Stimulated activated effector memory CD8-positive, alpha-beta T cell treated with anti-CD3 and anti-CD28 coated beads, Interleukin-12 subunit alpha, Interleukin-12 subunit beta, amount 100 ng/mL, for 72 hours (primary cell): ENCODE results near the gene VDAC1.
"Not testable (repeated sequence)": the region's sequence is repeated elsewhere in the genome, so short reads cannot be mapped to it uniquely, and the experiment has no call there.

ENCODE experiments used
- ATAC-seq: fragments of 150-1000 bp; cut with Tn5 transposase; 2 replicates; pipeline ENCODE4 v1.10.0; 2021
- DNase-seq, 2 donors: peaks; one replicate each; pipeline ENCODE4 v3.0.0; 2021 to 2022; ENCODE audit warnings: low spot score in 2 of 2
- H3K27ac Mint-ChIP-seq: one replicate; pipeline ENCODE4 v1.8.0; 2022; ENCODE audit warnings: mild to moderate bottlenecking, mixed read lengths
- H3K36me3 Mint-ChIP-seq: one replicate; pipeline ENCODE4 v1.8.0; 2022; ENCODE audit warnings: mild to moderate bottlenecking, mixed read lengths
- H3K4me1 Mint-ChIP-seq: one replicate; pipeline ENCODE4 v1.8.0; 2022; ENCODE audit warnings: mixed read lengths
- H3K4me3 Mint-ChIP-seq: one replicate; pipeline ENCODE4 v1.8.0; 2022; ENCODE audit warnings: mild to moderate bottlenecking, mixed read lengths
- H3K9me3 Mint-ChIP-seq: one replicate; pipeline ENCODE4 v1.8.0; 2022; ENCODE audit warnings: mixed read lengths

VDAC1 gene

DNA sequence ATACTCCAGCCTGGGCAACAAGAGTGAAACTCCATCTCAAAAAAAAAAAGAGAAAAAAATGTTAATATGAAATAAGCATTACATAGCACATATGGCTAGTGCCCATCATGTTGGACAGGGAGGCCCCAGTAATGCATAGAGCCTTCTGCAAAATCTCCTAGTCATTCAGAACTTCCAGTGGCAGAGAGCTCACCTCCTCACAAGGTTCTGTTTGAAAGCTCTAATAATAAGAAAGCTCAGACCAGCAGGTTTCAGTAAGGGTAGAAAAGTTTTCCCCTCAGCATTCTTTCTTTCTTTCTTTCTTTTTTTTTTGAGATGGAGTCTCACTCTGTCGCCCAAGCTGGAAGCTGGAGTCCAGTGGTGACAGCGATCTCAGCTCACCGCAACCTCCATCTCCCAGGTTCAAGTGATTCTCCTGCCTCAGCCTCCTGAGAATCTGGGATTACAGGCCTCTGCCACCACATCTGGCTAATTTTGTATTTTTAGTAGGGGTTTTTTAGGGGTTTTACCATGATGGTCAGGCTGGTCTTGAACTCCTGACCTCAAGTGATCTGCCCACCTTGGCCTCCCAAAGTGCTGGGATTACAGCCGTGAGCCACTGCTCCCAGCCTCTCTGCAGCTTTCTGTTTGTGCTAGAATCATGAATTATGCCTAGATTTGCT, 25.7 kb upstream of the VDAC1 start:
- DNase-seq, H3K27ac Mint-ChIP-seq, H3K4me3 Mint-ChIP-seq, H3K36me3 Mint-ChIP-seq, ATAC-seq, H3K9me3 Mint-ChIP-seq, H3K4me1 Mint-ChIP-seq: not testable (repeated sequence)

DNA sequence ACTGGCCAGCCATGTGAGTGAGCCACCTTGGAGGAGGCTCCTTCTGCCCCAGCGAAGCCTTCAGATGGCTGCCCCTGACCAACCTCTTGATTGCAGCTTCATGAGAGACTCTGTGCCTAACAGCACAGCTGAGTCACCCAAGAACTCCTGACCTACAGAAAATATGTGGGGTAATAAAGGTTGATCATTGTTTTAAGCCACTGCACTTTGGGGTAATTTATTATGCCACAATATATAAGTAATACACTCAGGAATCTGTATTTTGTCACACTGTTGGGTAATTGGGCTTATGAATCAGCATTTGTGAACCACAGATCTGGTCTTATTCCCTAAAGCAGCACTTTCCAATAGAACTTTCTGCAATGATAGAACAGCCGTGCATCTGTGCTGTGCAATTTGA, 24.4 kb upstream of the VDAC1 start:
- Mint-ChIP-seq H3K9me3 (no peaks in the 10 kb centered on the region), H3K27ac (no peak overlapping the region), H3K4me1 (no peaks in the 10 kb centered on the region), H3K4me3 (no peak overlapping the region), H3K36me3 (no peaks in the 10 kb centered on the region)
- ATAC-seq, result no peak
- no peak for DNase-seq

DNA sequence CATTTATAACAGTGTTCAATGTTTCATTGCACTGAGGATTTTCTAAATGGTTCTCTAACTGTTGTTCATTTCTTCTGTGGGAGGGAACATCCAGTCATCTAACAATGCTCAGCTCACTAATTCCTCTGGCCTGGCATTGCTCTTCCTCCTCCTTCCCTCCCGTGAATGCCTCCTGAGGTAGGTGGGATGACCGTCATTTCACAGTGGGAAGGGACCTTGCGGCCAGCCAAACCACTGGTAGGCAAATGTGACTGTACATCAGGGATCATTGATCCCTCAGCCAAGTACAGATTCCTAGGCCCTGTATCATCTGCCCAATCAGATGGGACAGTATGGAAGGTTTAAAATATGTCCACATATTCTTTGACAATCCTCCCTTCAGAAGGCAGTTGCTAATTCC, 23.7 kb upstream of the VDAC1 start:
- DNase-seq, result no peak
- ATAC-seq, result no peak
- Mint-ChIP-seq H3K4me1 (no peaks in the 10 kb centered on the region), H3K36me3 (no peaks in the 10 kb centered on the region), H3K27ac (no peak overlapping the region), H3K9me3 (no peaks in the 10 kb centered on the region), H3K4me3 (no peak overlapping the region)

DNA sequence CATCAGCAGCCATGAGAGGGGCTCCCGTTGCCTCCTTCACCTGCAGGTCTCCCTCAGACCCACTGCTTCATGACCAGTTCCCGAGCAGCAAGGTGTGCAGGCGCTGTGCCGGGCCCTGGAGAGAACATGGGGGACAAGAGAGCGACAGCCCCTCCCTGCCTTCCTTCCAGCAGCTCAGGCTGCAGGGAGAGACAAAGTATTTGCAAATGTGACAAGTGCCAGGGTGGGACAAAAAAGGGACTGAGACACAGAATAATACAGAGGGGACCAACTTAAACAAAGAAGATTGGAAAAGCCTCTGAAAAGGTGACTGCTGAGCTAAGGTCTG, 22.5 kb upstream of the VDAC1 start:
- no peaks in the 10 kb centered on the region for H3K9me3 Mint-ChIP-seq

DNA sequence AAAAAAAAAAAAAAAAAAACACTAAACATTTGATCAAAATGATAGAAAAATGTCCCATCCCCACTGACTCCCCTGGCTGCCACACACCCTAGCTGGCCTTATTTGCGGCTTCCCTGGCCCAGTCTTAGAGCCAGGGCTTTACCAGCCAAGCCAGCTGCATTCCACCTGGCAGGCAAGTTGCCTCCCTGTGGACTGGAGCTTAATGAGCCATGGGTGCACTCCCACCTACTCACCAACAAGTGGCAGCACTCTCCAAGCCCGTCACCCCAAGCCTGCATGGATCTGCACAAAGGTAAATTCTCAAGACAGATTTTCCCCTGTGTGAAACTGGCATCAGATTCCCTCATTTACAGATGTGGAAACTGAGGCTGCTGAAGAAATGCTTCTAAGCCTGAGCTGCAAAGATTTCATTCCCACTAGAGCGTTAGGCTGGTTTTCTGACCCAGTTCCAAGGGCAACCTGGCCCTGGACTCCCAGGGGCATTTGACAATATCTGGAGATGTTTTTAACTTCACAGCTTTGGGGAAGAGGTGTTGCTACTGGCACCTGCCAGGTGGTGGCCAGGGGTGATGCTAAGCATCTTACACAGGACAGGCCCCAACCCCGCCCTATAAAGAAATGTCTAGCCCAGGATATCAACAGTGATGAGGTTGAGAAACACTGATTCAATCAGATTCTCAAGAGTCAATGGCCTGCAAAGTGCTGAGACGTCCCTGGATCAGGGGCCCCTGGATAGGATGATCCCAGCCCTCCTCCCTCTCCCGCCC, 21.9 kb upstream of the VDAC1 start:
- Mint-ChIP-seq H3K36me3 (no peaks in the 10 kb centered on the region), H3K27ac (no peak overlapping the region), H3K4me3 (no peak overlapping the region), H3K9me3 (no peaks in the 10 kb centered on the region), H3K4me1 (no peaks in the 10 kb centered on the region)
- DNase-seq, result no peak
- peak; percentile 83 for ATAC-seq

More for the DNA sequence above, 22.5 kb upstream of the VDAC1 start:
- Mint-ChIP-seq H3K4me1 (no peaks in the 10 kb centered on the region), H3K27ac (no peak overlapping the region), H3K4me3 (no peak overlapping the region), H3K36me3 (no peaks in the 10 kb centered on the region)
- DNase-seq (no peak), ATAC-seq (no peak)

DNA sequence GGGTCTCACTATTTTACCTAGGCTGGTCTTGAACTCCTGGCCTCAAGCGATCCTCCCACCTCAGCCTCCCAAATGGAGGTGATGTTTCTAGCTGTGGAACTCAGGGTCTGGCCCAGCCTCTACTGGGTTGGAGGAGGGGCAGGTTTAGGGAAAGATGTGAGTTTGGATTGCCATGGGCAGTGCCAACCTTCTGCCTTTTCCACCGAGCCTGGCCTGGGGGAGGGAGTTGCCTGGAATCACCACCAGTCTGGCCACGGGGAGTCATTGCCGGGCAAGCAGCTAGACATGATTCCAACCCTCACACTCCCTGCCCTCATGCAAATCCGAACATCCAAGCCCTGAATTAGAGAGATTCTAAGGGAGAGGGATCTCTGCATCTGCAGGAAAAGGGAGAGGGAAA, 21.0 kb upstream of the VDAC1 start:
- H3K9me3 Mint-ChIP-seq, result no peaks in the 10 kb centered on the region
- no peak overlapping the region for H3K27ac Mint-ChIP-seq
- no peaks in the 10 kb centered on the region for H3K36me3 Mint-ChIP-seq
- DNase-seq (no peak), ATAC-seq (no peak)
- no peaks in the 10 kb centered on the region for H3K4me1 Mint-ChIP-seq
- H3K4me3 Mint-ChIP-seq, result no peak overlapping the region

DNA sequence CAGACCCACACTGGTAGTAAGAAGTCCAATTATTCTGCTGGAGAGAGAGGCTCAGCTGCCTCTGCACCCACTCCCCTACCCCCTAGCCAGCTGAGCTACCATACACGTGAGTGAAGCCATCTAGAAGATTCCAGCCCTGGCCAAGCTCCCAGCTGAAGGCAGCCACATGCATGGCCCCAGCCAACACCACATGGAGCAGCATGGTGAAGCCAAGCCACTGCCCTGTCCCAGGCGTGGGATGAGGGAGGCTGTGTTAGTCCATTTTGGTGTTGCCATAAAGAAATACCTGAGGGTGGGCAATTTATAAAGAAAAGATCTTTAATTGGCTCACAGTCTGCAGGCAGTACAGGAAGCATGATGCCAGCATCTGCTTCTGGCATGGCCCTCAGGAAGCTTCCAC, 20.0 kb upstream of the VDAC1 start:
- no peak for ATAC-seq

DNA sequence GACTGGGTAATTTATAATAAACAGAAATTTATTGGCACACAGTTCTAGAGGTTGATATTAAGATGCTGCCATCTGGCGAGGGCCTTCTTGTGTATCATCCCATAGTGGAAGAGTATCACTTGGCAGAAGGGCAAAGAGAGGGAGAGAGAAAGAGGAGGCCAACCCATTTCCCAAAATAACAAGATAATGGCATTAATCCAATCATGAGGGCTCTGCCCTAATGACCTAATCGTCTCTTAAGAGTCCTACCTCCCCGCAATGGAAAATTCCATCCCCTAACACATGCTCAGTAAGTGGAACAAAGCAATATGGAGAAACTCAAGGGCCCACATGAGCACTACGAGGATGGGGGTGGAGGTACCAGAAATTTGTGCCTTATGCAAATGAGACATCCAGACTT, 17.6 kb upstream of the VDAC1 start:
- DNase-seq, result no peak
- H3K27ac Mint-ChIP-seq, result no peak overlapping the region
- H3K4me1 Mint-ChIP-seq, result no peaks in the 10 kb centered on the region
- H3K36me3 Mint-ChIP-seq, result no peaks in the 10 kb centered on the region
- ATAC-seq, result no peak
- no peaks in the 10 kb centered on the region for H3K9me3 Mint-ChIP-seq
- no peak overlapping the region for H3K4me3 Mint-ChIP-seq

More for the DNA sequence above, 20.0 kb upstream of the VDAC1 start:
- H3K4me3 Mint-ChIP-seq, result no peak overlapping the region
- no peaks in the 10 kb centered on the region for H3K4me1 Mint-ChIP-seq
- no peaks in the 10 kb centered on the region for H3K9me3 Mint-ChIP-seq
- H3K27ac Mint-ChIP-seq, result no peak overlapping the region
- DNase-seq, result no peak
- no peaks in the 10 kb centered on the region for H3K36me3 Mint-ChIP-seq

DNA sequence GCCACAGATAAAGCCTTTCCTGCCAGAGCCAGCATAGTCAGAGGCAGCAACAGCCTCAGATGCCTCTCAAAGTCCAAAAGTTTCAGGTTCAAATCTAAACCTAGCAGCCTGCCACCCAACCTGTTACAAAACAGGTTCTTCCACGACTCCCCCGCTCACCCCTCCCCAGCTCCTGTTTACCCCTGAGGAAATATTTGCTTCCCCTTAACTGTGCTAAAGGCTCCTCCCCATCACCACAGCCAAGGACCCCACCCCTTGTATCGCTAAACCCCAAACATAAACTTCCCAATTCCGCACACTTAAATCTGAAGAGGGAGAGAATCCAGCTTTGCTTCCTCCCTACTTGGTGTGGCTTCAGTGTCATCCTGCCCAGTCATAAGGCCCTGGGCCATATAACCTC, 15.4 kb upstream of the VDAC1 start:
- H3K4me3 Mint-ChIP-seq, result no peak overlapping the region
- no peaks in the 10 kb centered on the region for H3K36me3 Mint-ChIP-seq
- DNase-seq (no peak), ATAC-seq (no peak)
- H3K27ac Mint-ChIP-seq, result peak overlapping the region; percentile 18
- H3K4me1 Mint-ChIP-seq, result no peaks in the 10 kb centered on the region
- no peaks in the 10 kb centered on the region for H3K9me3 Mint-ChIP-seq

DNA sequence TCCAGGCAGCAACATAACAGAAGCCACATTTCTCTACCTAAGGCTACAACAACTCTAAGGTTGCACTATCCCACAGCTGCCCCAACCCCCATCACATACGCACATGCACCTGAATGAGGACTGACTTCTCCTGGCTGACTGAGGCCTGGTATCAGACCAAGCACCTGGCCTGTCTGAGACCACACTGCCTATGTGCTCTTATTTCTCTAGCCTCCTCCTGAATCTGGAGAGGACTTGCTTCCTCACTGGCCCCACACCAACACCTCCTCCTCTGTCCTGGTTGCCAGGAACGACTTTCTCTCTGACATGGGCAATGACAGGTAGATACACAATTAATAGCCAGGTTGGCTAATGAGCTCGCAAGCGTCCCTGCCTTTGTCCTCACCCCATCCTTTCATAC, 14.9 kb upstream of the VDAC1 start:
- Mint-ChIP-seq H3K27ac (peak overlapping the region; percentile 18), H3K36me3 (no peaks in the 10 kb centered on the region), H3K9me3 (no peaks in the 10 kb centered on the region), H3K4me1 (no peaks in the 10 kb centered on the region), H3K4me3 (no peak overlapping the region)
- DNase-seq (no peak), ATAC-seq (no peak)

DNA sequence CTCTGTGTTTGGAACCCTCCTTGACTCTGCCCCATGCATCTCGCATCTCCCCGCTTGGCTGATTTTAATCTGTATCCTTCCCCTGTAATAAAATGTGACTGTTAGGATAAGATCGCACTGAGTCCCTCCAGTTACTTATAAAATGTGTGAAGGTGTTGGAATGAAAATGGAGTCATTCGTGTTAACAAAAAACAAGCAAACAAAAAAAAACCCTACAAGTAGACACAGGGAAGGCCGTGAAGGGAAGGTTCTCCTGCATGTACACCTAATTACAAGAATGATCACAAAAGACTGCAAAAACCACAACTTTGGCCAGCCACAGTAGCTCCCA, 14.2 kb upstream of the VDAC1 start:
- ATAC-seq (no peak), DNase-seq (no peak)
- H3K27ac Mint-ChIP-seq, result no peak overlapping the region
- H3K4me3 Mint-ChIP-seq, result no peak overlapping the region
- no peaks in the 10 kb centered on the region for H3K9me3 Mint-ChIP-seq
- H3K4me1 Mint-ChIP-seq, result no peaks in the 10 kb centered on the region
- no peaks in the 10 kb centered on the region for H3K36me3 Mint-ChIP-seq

DNA sequence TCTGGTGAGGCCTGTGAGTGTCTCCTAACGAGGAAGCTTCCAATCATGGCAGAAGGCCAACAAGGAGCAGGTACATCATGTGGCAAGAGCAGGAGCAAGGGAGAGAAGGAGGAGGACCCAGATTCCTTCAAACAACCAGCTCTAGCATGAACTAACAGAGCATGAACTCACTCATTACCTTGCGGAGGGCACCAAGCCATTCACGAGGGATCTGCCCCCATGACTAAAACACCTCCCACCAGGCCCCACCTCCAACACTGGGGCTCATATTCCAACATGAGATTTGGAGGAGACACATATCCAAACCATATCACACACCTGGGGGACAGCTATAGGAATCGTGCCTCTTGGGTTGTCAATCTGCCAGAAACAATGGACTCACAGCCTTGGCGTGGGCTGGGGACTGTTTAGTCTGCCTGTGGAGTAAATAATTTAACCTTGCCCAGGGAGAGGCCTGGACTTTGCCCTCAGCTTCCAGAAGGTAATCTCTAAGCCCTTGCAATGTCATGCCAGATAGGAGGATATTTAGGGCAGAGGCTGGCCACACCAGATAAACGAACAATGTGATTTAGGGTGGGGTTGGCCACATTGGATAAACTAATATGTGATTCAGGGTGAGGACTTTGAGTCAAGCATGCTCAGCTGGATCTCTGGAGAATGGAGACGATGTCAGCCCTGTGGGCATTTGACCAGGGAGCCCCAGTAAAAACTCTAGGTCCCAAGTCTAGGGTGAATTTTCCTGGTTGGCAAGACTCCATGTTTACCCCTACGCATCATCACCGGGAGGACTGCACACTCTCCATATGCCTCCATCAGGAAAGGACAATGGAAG, 13.6 kb upstream of the VDAC1 start:
- Mint-ChIP-seq H3K4me1 (no peaks in the 10 kb centered on the region), H3K4me3 (no peak overlapping the region), H3K9me3 (no peaks in the 10 kb centered on the region), H3K27ac (no peak overlapping the region), H3K36me3 (no peaks in the 10 kb centered on the region)
- ATAC-seq, result no peak
- no peak for DNase-seq

DNA sequence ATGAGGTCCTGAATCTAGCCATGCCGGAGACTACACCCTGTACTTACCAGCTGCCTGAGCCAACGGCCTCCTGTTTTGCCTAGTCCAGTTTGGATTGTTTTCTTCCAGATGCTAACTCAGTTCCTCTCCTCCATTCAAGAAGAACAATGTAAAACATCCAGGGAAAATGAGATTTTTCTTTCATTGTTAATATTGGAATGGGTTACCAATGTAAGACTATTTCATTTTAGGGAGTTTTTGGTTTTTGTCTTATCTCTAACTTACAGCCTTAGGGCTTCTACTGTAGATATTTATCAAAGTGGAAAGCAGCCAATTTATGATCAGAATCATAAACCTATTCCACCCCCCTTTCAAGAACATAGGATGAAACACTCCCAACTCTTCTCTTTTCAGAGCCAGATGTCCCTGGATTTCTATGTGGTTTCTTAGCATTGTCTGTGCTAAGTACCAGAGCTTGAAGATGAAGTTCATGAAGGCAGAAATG, 3.5 kb upstream of the VDAC1 start:
- ATAC-seq, result no peak
- Mint-ChIP-seq H3K4me3 (no peak overlapping the region), H3K27ac (no peak overlapping the region), H3K4me1 (peaks cover 14% of the 10 kb centered on the region), H3K36me3 (peaks cover 17% of the 10 kb centered on the region), H3K9me3 (no peaks in the 10 kb centered on the region)
- DNase-seq, result no peak

DNA sequence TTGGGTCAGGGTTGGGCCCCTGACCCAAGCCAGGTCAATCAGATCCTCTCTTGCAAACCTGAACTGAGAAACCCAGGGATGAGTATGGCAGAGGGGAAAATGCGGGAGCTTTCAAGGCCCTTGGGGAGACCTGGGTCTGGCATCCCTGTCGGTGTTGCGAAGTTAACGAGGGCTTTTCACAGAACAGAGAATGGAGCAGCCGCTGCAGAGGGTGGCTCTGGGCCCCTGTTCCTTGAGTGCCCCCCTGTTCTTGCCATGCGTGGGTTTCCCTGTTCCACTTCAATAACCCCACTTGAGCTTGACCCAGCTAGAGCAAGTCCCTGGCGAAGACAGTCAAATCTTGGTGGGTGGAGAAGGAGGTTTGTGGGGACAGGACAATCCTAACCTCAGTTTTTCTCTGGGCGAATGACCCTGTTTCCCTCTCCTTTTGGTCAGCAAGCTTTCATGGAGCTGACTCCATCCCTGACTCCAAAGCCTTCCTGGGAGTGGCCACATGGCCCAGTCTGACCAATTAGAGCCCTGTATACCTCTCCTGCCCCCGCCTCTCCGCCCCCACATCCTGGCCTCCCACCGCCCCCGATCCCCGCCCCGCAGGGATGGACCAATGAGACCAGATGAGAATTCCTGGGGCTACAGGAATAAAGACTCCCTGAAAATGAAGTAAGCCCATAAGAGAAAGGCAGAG, 2.9 kb upstream of the VDAC1 start:
- Mint-ChIP-seq H3K9me3 (no peaks in the 10 kb centered on the region), H3K27ac (no peak overlapping the region), H3K36me3 (peaks cover 23% of the 10 kb centered on the region), H3K4me1 (peaks cover 20% of the 10 kb centered on the region), H3K4me3 (no peak overlapping the region)
- DNase-seq (no peak), ATAC-seq (no peak)

DNA sequence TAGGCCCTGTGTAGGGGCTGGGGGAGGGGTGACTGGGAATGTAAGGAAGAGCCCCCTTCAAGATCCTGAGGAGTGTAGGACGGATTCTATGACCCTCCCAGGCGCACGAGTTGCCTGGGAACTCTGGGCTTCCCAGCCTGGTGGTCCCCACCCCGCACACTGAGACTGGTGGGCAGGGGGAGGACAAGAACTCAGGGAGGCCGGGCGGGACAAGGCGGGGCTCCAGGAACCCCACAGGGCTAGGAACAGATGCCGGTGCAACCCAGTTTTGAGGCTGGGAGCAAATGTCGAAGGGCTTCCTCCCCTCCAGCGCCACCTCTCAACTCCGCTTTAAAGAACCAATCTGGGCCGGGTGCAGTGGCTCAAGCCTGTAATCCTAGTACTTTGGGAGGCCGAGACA, 1.3 kb upstream of the VDAC1 start:
- no peak for ATAC-seq
- no peak for DNase-seq
- Mint-ChIP-seq H3K4me3 (peak overlapping the region; percentile 85), H3K27ac (peak overlapping the region; percentile 95), H3K4me1 (peaks cover 36% of the 10 kb centered on the region), H3K9me3 (no peaks in the 10 kb centered on the region), H3K36me3 (peaks cover 39% of the 10 kb centered on the region)
